ENCODE data around the gene STX3.
"Not testable (repeated sequence)": the region's sequence is repeated elsewhere in the genome, so short reads cannot be mapped to it uniquely, and the experiment has no call there.

The STX3 gene

GRCh38 chr11:59758401-59759037 lies 3.3 kb downstream of the STX3 start:
- DNase-seq (ENCODE audit: low read depth) = no peak

DNA sequence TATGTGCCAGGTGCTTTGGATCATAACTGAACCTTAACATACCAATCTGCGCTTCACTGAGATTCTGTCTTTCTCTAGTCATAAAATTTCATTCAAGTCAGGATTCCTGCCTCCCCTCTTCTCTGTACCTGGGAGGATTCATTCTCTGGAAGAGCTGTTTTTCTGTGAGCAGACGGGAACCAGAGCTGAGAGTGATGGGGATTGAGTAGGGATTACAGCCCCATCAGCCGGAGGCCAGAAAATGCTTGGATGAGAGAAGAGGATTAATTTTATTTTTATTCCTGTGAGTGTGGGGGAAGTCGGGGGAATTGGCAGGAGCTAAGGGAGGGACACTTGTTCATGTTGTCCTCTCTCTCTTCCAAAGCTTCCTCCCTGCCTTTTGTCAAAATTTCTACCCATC lies 4.7 kb downstream of the STX3 start:
- DNase-seq (ENCODE audit: low read depth) = no peak

DNA sequence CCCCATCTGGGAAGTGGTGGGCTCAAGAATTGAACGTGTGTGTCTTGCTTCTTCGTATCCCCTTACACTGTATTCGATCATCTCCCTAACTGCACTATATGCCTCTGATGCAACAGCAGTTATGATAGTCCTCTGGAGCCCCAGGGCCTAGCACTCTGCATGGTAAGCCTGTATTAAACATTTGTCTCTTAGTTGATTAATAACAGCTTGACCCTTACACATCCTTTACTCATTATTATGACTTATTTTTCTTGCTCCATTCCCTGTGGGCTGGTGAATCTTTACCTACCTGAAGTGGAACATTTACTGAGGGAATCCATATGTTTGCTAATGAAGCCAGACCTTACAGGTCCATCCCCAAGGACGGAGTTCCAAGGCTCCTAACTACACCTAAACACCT lies 5.6 kb downstream of the STX3 start:
- no peak for DNase-seq (ENCODE audit: low read depth)

DNA sequence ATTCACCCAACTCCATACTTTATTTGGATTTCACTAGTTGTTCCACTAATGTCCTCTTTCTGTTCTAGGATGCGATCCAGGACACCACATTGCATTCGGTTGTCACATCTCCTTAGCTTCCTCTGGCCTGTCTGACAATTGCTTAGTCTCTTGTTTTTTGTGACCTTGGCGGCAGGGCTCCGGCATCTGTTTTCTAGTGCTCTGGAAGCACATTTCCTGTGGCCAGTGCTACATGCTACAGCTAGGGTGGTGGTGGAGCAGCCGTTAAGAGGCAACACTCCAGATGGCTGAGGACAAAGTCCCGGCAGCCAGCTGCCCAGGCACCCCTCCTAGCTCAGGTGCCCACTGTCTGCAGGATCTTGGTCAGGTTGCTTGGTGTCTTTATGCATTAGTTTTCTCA lies 6.8 kb downstream of the STX3 start:
- DNase-seq (ENCODE audit: low read depth) = no peak

DNA sequence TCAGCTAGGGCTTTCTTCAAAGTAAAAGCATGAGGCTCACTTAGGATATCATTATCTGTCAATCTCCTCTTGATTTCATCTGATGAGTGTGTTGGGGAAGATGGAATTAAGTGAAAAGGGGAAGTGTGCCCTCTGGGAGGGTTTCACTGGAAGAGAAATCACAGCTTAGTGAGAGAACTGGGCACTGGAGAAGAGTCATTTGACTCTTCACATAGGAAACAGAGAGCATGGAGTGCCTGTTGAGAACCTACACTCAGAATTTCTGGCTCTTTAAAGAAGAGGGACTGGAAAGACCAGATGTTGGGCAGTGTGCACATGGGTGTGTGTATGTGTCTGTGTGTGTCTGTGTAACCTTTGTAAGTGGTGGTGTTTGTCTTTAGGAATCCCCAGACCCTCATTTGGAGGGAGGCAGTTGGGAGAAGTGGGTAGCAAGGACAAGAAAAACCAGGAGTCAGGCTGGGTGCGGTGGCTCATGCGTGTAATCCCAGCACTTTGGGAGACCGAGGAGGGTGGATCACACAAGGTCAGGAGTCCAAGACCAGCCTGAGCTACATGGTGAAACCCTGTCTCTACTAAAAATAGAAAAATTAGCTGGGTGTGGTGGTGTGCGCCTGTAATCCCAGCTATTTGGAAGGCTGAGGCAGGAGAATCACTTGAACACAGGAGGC lies 10.0 kb downstream of the STX3 start:
- no peak for DNase-seq (ENCODE audit: low read depth)

DNA sequence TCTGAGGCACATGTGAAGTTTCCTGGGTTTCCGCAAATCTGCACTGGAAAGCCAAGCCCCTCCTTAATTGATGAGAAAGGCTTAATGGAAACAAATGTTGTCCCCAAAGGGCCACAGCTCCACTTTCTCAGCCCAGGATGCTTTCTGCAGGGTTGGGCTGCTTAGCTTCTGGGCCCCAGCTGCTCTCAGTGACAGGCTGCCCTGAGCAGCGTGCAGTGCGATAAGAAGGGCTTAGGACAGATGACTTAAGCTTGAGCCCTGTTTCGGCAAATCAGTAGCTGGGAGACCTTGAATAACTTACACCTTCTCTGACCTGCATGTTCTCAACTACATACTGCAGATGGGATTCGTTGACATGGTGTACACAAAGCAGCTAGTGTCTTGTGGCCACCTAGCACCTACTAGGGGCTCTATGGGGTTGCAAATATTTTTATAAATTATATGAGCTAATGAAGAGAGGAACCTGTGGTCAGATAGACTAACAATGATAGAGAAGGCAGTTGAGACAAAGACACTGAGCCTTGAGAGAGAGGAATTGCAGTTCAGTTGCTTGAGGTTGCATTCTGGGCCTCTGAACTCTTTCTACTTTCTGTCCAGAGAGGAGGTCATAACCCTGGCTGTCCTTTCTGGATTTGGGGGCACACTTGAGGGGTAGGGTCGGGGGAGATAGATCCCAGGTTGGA lies 11.5 kb downstream of the STX3 start:
- no peak for DNase-seq (ENCODE audit: low read depth)

- DNase-seq (ENCODE audit: low read depth) = no peak
Observed at GRCh38 chr11:59767225-59767611, 12.0 kb downstream of the STX3 start.

GRCh38 chr11:59769111-59769510 lies 13.9 kb downstream of the STX3 start:
- no peak for DNase-seq (ENCODE audit: low read depth)

DNA sequence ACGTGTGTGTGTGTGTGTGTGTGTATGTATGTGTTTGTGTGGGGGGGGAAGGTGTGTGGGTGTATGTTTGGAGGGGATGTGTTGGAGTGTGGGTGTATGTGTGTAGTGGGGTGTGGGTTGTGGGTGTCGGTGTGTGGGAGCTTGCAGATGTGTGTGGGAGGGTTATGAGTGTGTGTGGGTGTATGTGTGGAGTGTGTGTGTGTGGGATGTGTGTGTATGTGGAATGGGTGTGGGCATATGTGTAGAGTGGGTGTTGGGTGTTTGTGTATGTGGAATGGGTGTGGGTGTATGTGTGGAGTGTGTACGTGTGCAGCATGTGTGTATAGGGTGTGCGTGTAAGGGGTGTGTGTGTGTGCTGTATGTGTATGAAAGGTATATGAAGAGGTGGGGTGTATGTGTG lies 14.7 kb downstream of the STX3 start:
- no peak for DNase-seq (ENCODE audit: low read depth)

DNA sequence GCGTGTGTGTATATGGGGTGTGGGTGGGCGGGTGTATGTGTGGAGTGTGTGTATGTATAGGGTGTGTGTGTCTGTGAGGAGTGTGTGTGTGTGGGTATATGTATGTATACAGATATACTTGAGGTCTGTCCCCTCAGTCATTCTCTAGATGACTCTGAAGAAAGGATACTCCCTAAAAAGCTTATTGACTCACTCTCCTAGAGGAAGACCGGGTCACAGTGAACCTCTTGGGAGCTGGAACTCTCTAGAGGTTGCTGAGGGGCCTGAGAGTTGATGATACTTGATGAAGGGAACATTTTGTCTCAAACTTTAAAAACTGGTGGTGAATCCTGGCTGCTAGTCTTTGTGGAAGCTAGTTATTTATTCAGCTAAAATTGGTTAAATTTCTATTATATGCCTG lies 15.1 kb downstream of the STX3 start:
- peak; percentile 32 for DNase-seq (ENCODE audit: low read depth)

DNA sequence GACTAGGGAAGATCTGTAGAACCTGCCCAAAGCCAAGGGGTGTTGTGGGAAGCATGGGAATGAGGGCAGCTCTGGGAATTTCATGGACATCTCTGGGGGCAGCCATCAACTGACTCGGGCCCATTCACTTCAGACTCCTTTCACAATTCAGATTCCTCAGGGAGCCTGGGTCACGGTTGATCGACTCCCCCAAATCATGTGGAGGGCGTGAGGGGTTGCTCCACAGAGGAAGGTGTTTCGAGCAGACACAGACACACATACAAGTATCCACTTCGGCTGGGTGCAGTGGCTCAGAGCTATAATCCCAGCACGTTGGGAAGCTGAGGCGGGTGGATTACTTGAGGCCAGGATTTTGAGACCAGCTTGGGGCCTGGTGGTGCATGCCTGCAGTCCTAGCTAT lies 15.7 kb downstream of the STX3 start:
- no peak for DNase-seq (ENCODE audit: low read depth)

- no peak for DNase-seq (ENCODE audit: low read depth)
Observed at GRCh38 chr11:59771605-59772004, 16.4 kb downstream of the STX3 start.

DNA sequence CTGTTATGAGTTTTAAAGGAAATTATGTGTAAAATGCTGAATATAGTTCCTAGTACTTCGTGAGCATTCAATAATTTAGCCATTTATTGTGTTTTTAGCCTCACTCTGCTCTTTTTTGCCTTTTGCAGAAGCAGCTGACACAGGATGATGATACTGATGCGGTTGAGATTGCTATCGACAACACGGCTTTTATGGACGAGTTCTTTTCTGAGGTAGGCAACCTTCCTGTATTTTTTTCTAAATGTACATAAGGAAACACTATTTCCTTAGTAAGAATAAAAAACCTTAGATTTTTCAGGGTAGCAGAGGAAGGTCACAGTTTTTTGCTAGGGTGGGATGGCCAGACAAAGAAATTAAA lies 17.9 kb downstream of the STX3 start:
- no peak for DNase-seq (ENCODE audit: low read depth)

- DNase-seq (ENCODE audit: low read depth) = peak; percentile 94
Observed at GRCh38 chr11:59776210-59777066, 21.3 kb downstream of the STX3 start.

DNA sequence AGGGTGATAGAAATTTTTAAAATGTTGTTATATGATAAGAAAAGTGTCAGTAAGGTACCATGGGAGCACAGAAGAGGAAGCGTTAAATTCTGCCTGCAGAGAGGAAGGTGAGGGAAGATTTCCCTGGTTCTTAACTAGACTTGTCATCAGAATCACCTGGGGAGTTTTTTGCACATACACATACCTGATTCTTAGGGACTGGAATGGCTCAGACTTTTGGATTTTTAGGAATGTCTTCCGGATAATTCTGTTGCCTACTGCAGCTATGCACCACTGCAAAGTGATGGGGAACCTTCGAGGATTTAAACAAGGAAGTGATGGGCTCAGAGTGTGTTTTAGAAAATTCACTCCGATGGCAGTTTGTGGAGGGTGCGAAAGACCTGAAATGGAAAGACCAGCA lies 21.9 kb downstream of the STX3 start:
- no peak for DNase-seq (ENCODE audit: low read depth)

GRCh38 chr11:59778122-59778521 lies 22.9 kb downstream of the STX3 start:
- DNase-seq (ENCODE audit: low read depth) = no peak

DNA sequence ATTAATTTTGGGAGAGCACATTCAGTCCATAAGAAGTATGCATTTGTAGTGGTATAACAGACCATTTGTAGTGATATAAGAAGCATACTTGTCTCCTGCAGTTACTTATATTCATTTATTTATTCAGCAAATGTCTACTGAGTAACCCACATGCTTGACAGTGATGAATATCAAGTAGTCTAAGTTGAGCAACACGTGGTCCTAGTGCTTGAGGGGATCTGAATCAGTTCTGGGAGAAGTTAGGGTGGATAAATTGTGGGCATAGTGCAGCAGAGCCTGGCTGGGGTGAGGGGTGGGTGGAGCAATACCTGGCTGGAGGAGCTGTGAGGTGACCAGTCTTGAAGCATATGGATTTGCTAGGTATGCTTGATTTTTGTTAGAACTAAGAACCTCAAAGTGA lies 24.3 kb downstream of the STX3 start:
- no peak for DNase-seq (ENCODE audit: low read depth)

DNA sequence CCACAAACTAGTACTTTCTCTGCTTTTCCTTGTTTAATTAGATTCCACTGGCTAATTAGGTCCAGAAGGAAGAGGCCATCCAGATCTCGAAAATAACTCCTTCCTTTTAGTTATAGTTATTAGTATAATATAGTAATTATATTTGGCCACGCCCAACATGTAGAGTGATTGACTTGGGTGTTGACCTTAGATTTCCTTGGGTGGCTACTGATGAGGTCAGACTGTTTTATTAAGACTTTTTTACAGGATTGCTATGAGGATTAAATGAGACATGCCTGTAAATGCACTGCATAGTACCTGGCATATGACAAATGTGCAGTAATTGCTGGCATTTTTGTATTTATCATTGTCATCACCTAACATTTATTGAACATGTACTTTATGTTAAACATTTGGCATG lies 26.9 kb downstream of the STX3 start:
- no peak for DNase-seq (ENCODE audit: low read depth)

GRCh38 chr11:59783632-59784090 lies 28.5 kb downstream of the STX3 start:
- no peak for DNase-seq (ENCODE audit: low read depth)

GRCh38 chr11:59784441-59784840 lies 29.3 kb downstream of the STX3 start:
- not testable (repeated sequence) for DNase-seq (ENCODE audit: low read depth)

- no peak for DNase-seq (ENCODE audit: low read depth)
Observed at GRCh38 chr11:59785818-59786217, 30.6 kb downstream of the STX3 start.

DNA sequence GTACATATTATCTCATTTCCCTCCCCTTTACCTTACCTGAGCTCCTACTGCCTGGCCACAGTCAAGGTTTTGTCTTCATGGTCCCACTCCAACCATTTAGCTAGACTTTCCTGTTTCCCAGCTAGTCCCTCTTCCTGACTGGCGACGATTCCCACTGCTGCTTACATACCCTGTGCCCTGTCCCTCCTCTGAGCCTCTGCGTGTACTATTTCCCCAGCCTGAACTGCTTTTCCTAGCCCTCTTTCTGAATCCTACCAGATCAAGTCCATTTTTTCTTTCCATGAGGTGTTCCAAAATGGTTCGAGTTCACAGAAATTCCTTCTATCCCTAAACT lies 32.0 kb downstream of the STX3 start:
- DNase-seq (ENCODE audit: low read depth) = no peak

DNA sequence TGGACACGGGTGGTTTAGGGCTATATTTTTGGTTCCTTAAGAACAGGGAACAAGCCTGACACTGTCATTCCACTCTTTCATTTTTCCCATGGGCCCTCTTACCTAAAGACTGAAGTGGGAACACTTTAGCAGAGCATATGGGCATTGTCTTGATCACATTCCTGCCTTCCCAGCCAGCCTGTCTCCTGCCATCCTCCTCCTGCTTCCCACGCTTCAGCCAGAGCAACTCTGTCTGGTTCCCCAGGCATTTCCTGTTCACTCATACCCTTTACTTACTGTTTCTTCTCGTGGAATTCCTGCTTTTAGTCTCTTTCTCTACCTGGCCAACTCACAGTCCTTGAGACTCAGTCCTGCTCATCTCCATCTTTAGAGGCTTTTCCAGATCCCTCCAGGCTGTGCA lies 32.6 kb downstream of the STX3 start:
- peak; percentile 82 for DNase-seq (ENCODE audit: low read depth)

All from ELR (cell line).